Measurements from ENCODE around the gene UBAC1.

The UBAC1 gene

DNA sequence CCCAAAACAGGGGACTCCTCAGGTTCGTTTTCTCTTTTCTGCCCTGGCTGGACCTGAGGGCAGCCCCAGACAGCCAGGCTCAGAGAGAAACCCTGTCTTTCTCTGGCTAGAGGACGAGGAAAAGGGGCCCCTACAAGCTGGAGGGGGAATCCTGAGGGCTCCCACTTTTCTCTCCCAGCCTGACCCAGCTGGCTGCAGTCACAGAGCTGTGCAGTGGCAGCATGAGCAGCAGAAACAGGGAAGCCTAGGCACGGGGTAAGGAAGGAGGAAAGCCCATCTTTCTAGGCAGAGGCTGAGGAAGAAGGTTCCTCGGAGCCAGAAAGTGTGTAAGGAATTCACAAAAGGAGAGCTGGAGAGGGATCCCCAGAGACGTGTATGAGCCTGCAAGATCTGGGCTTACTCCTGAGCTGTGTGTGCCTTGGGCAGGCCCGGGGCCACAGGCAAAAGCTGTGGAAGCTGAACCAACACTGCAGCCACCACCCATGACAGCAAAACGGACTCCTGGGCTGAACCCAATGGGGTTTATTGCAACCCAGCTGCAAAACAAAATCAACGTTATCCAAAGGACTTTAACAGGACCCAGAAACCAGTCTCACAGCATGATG lies 70.0 kb downstream of the UBAC1 start:
- no peak for DNase-seq

DNA sequence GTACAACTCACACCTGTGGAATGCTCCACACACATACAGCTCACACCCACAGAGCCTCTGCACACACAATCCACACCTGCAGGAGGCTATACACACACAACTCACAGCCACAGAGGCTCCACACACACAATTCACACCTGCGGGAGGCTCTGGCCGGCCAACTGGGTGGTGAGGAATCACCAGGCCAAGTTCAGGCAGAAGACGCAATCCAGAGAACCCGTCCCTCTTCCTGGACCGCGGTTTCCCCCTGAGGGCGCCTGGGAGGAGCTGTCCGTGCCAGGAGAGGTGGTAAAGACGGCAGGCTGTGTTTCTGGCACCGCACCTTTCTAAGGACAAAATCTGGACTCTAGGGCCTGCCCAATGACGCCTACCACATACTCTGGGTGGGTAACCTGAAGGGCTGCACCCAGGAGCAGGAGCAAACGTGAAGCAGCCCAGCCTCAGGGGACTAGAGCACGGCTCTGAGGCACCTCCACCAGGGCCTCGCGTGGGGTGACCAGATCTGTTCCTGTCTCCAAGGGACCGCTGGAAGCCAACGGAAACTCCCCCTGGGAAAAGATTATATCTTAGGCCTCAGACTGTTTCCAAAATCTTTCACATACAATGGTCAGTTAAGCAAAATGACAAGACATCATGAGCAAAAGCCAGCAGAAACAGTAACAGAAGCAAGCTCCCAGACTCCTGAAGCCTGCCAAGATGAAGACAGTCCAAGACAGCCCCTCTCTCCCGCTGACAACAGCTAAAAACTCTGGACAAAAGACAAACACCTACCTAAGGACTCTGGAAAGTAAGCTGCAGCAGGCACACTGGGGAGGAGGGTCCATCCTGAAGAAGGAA lies 70.8 kb downstream of the UBAC1 start:
- no peak for DNase-seq

GRCh38 chr9:135889564-135890189 lies 71.5 kb downstream of the UBAC1 start:
- no peak for DNase-seq

DNA sequence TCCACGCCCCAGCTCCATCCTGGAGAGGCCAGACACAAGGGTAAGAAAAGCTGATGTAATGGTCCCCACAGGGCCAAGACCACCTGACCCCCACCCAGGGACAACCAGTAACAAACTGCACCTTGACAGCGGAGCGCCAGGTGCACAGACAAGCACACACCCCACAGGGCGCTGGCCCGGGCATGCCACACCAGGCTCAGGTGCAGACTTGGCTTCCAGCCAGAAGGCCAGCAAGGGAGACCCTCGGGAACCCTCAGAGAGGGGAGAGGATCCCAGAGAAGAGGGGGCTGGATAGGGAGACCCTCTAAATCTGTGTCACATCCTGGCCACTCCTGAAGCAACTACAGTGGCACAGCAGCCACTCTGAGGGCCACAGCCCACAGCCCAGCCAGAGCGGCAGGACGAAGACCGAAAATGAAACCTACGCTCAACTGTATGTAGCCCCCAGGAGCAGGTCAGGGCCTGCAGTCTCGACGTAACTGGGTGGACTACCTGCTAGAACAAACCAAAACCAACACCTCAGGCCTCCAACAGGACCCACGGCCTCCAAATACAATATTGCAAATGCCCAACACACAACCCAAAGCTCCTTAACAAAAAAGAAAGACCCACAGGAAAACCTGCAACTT lies 72.3 kb downstream of the UBAC1 start:
- DNase-seq = no peak

DNA sequence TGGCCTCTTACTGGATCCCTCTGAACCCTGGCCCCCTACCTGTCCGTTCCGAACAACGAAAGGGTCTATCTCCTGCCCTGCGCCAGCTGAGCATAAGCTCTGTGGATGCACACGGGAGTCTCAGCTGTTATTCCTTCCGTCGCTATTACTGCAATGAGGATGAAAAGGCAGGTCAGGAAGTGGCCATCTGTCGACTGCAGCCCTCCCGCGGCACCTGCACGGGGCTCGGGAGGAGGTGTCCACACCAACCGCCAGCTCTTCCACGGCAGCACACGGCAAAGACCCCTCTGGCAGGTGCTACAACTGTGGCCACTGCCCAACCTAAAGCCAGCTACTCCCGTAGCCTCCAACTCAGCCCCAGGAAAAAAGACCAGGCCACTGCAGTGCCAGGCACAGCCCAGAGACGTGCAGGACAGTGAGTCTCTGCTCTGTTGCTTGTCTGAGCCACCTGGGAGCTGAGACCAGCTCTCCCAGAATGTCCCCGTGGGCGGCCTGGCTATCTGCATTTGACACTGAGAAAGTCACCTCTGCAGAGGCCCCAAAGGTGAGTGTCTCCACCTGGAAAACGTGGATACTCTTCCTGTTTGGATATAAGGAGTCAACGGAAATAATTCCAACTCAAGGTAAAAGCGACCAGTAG lies 72.9 kb downstream of the UBAC1 start:
- DNase-seq = no peak

DNA sequence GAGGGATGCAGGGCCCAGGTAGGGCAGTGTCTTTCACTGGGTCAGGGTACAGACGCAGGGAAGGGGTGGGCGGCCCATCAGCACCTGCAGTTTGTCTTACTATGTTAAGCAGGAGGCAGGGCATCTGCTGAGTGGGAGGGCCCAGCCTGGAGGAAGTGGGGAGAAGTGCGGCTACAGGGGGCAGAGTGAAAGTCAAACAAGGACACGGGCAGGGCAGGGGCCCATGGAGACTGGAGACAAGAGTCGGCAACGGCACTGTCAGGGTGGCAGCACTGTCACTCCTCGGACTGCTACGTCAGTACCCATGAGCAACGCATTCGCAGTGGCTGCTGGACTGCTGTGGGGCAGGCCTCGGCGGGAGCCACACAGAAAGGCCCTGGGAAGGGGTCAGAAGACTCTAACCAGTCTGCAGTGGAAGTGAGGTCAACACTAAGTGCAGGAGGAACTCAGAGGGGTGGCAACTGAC lies 73.6 kb downstream of the UBAC1 start:
- peak; percentile 56 for DNase-seq

GRCh38 chr9:135887021-135887507 lies 74.1 kb downstream of the UBAC1 start:
- no peak for DNase-seq

GRCh38 chr9:135886147-135886981 lies 74.8 kb downstream of the UBAC1 start:
- no peak for DNase-seq

GRCh38 chr9:135885100-135885853 lies 75.9 kb downstream of the UBAC1 start:
- no peak for DNase-seq

GRCh38 chr9:135884328-135885035 lies 76.7 kb downstream of the UBAC1 start:
- no peak for DNase-seq

- no peak for DNase-seq
These were observed 77.6 kb downstream of the UBAC1 start for GRCh38 chr9:135883410-135884089.

All from CD4-positive, alpha-beta T cell treated with Interleukin-10 for 1 hour (primary cell).